Neural progenitor cell (in vitro differentiated cells): ENCODE measurements around the gene MAST2. TPM values are rescaled to one million over a fixed set of nuclear protein-coding genes. Genes with fewer than 3 reads are reported as not detected.

Experiments used
- DNase-seq: peaks from one replicate; pipeline ENCODE4 v3.0.0-alpha.2; 2016; ENCODE audit warnings: low spot score
- H2AFZ ChIP-seq: fragments of 200-600 bp; sonication (generic); replicated peaks from 2 replicates; pipeline ENCODE4 v1.6.1; 2016; ENCODE audit warnings: antibody characterized with exemption
- H3F3A ChIP-seq: fragments of 200-600 bp; sonication (generic); 2 replicates; pipeline ENCODE4 v1.6.1; 2016; ENCODE audit warnings: antibody characterized with exemption, low read depth
- H3K27ac ChIP-seq: fragments of 200-600 bp; sonication (generic); 2 replicates; pipeline ENCODE4 v1.5.1; 2016; ENCODE audit warnings: mild to moderate bottlenecking
- H3K27me3 ChIP-seq: fragments of 200-600 bp; sonication (generic); 2 replicates; pipeline ENCODE4 v1.6.1; 2016; ENCODE audit warnings: mild to moderate bottlenecking, moderate library complexity
- H3K36me3 ChIP-seq: fragments of 200-600 bp; sonication (generic); 2 replicates; pipeline ENCODE4 v1.5.1; 2016
- H3K4me1 ChIP-seq: fragments of 200-600 bp; sonication (generic); 2 replicates; pipeline ENCODE4 v1.6.1; 2016; ENCODE audit warnings: mixed run types
- H3K4me2 ChIP-seq: fragments of 200-600 bp; sonication (generic); 2 replicates; pipeline ENCODE4 v1.6.1; 2016
- H3K4me3 ChIP-seq: fragments of 200-600 bp; sonication (generic); 2 replicates; pipeline ENCODE4 v1.5.1; 2016
- H3K79me2 ChIP-seq: fragments of 200-600 bp; sonication (generic); 2 replicates; pipeline ENCODE4 v1.6.1; 2016; ENCODE audit warnings: low read depth
- H3K9ac ChIP-seq: fragments of 200-600 bp; sonication (generic); 2 replicates; pipeline ENCODE4 v1.6.1; 2016
- H3K9me3 ChIP-seq: fragments of 200-600 bp; sonication (generic); 2 replicates; pipeline ENCODE4 v1.5.1; 2016; ENCODE audit warnings: low read depth
- H4K20me1 ChIP-seq: fragments of 200-600 bp; sonication (generic); 2 replicates; pipeline ENCODE4 v1.6.1; 2016; ENCODE audit warnings: low read depth
- H3K27ac Mint-ChIP-seq: 3 replicates; pipeline ENCODE4 v1.8.0; 2021; ENCODE audit warnings: mixed read lengths
- H3K27me3 Mint-ChIP-seq: 2 replicates; pipeline ENCODE4 v1.8.0; 2022; ENCODE audit warnings: low read depth, mild to moderate bottlenecking, inconsistent platforms, moderate library complexity, mixed read lengths; ENCODE audit not compliant: insufficient read depth
- H3K36me3 Mint-ChIP-seq: 3 replicates; pipeline ENCODE4 v1.8.0; 2021; ENCODE audit warnings: mixed read lengths
- H3K4me1 Mint-ChIP-seq: 3 replicates; pipeline ENCODE4 v1.8.0; 2021; ENCODE audit warnings: mixed read lengths
- H3K4me3 Mint-ChIP-seq: 3 replicates; pipeline ENCODE4 v1.8.0; 2021; ENCODE audit warnings: mild to moderate bottlenecking, moderate library complexity, mixed read lengths
- H3K9me3 Mint-ChIP-seq: 3 replicates; pipeline ENCODE4 v1.8.0; 2020; ENCODE audit warnings: mixed read lengths
- EZH2 ChIP-seq: fragments of 200-600 bp; sonication (generic); IDR thresholded peaks from 2 replicates; pipeline ENCODE4 v1.6.1; 2017; ENCODE audit warnings: antibody characterized with exemption, mild to moderate bottlenecking, moderate library complexity
- EZH2phosphoT487 ChIP-seq: fragments of 200-600 bp; sonication (generic); IDR thresholded peaks from 2 replicates; pipeline ENCODE4 v1.6.1; 2017; ENCODE audit warnings: antibody characterized with exemption
- total RNA-seq: library from RNA; depleted of rRNA; stranded (reverse); fragments of >200 nt; gene quantifications from 2 replicates; pipeline ENCODE4 v1.2.3, GENCODE V29; 2015; ENCODE audit warnings: low replicate concordance
- TF ChIP-seq, protein P1 (sequence below): fragments of 200-600 bp; sonication (generic); IDR thresholded peaks from 2 replicates; pipeline ENCODE4 v1.5.1; 2017; ENCODE audit warnings: antibody characterized with exemption, mild to moderate bottlenecking

The MAST2 gene
- total RNA-seq, 1 donor from 2014 or later, result 5.5 TPM

GRCh38 chr1:45973121-45973520, 169.7 kb downstream of the MAST2 start:
- Histone ChIP-seq H3K4me3 (no peak overlapping the region), H3K79me2 (no peaks in the 10 kb centered on the region), H3K9ac (no peak overlapping the region), H3F3A (no peaks in the 10 kb centered on the region), H3K9me3 (no peaks in the 10 kb centered on the region), H4K20me1 (no peaks in the 10 kb centered on the region), H3K36me3 (no peaks in the 10 kb centered on the region), H2AFZ (no peak overlapping the region), H3K4me1 (no peaks in the 10 kb centered on the region), H3K27ac (no peak overlapping the region), H3K27me3 (no peaks in the 10 kb centered on the region), H3K4me2 (no peak overlapping the region)
- peaks cover 23% of the 10 kb centered on the region for H3K36me3 Mint-ChIP-seq
- peaks cover 6% of the 10 kb centered on the region for H3K9me3 Mint-ChIP-seq
- TF ChIP-seq, protein P1, sequence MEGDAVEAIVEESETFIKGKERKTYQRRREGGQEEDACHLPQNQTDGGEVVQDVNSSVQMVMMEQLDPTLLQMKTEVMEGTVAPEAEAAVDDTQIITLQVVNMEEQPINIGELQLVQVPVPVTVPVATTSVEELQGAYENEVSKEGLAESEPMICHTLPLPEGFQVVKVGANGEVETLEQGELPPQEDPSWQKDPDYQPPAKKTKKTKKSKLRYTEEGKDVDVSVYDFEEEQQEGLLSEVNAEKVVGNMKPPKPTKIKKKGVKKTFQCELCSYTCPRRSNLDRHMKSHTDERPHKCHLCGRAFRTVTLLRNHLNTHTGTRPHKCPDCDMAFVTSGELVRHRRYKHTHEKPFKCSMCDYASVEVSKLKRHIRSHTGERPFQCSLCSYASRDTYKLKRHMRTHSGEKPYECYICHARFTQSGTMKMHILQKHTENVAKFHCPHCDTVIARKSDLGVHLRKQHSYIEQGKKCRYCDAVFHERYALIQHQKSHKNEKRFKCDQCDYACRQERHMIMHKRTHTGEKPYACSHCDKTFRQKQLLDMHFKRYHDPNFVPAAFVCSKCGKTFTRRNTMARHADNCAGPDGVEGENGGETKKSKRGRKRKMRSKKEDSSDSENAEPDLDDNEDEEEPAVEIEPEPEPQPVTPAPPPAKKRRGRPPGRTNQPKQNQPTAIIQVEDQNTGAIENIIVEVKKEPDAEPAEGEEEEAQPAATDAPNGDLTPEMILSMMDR, result no peak
- TF ChIP-seq EZH2 (no peak), EZH2phosphoT487 (no peak)
- DNase-seq, result no peak
- H3K27me3 Mint-ChIP-seq, result no peaks in the 10 kb centered on the region
- no peak overlapping the region for H3K27ac Mint-ChIP-seq
- no peak overlapping the region for H3K4me3 Mint-ChIP-seq
- H3K4me1 Mint-ChIP-seq, result no peaks in the 10 kb centered on the region

- no peaks in the 10 kb centered on the region for H3K27me3 Mint-ChIP-seq
- no peak for DNase-seq
- peaks cover 18% of the 10 kb centered on the region for H3K36me3 Mint-ChIP-seq
- TF ChIP-seq, protein P1, result no peak
- no peak for TF ChIP-seq EZH2phosphoT487
- TF ChIP-seq EZH2, result no peak
- H3K4me3 ChIP-seq, result no peak overlapping the region
- H3K27ac ChIP-seq, result no peak overlapping the region
- no peaks in the 10 kb centered on the region for H3K36me3 ChIP-seq
- no peak overlapping the region for H3K4me3 Mint-ChIP-seq
- no peak overlapping the region for H3K9ac ChIP-seq
- H4K20me1 ChIP-seq, result no peaks in the 10 kb centered on the region
- no peak overlapping the region for H2AFZ ChIP-seq
- H3K9me3 Mint-ChIP-seq, result peaks cover 6% of the 10 kb centered on the region
- no peaks in the 10 kb centered on the region for H3F3A ChIP-seq
- no peaks in the 10 kb centered on the region for H3K79me2 ChIP-seq
- H3K4me1 Mint-ChIP-seq, result no peaks in the 10 kb centered on the region
- no peaks in the 10 kb centered on the region for H3K9me3 ChIP-seq
- H3K27ac Mint-ChIP-seq, result no peak overlapping the region
- no peaks in the 10 kb centered on the region for H3K4me1 ChIP-seq
- no peaks in the 10 kb centered on the region for H3K27me3 ChIP-seq
- H3K4me2 ChIP-seq, result no peak overlapping the region
Measured at GRCh38 chr1:45974541-45975269, 171.3 kb downstream of the MAST2 start.

- H3K27me3 ChIP-seq, result no peaks in the 10 kb centered on the region
- H3K4me2 ChIP-seq, result no peak overlapping the region
- no peaks in the 10 kb centered on the region for H4K20me1 ChIP-seq
- H3F3A ChIP-seq, result no peaks in the 10 kb centered on the region
- no peak for DNase-seq
- H3K79me2 ChIP-seq, result no peaks in the 10 kb centered on the region
- no peak overlapping the region for H3K9ac ChIP-seq
- Mint-ChIP-seq H3K4me3 (no peak overlapping the region), H3K4me1 (no peaks in the 10 kb centered on the region), H3K9me3 (no peaks in the 10 kb centered on the region), H3K27ac (no peak overlapping the region), H3K36me3 (peaks cover 13% of the 10 kb centered on the region), H3K27me3 (no peaks in the 10 kb centered on the region)
- no peaks in the 10 kb centered on the region for H3K4me1 ChIP-seq
- no peaks in the 10 kb centered on the region for H3K36me3 ChIP-seq
- H3K9me3 ChIP-seq, result no peaks in the 10 kb centered on the region
- H3K27ac ChIP-seq, result no peak overlapping the region
- no peak overlapping the region for H3K4me3 ChIP-seq
- no peak overlapping the region for H2AFZ ChIP-seq
- no peak for TF ChIP-seq EZH2phosphoT487
- no peak for TF ChIP-seq EZH2
- TF ChIP-seq, protein P1, result no peak
Measured at GRCh38 chr1:45976623-45977022, 173.2 kb downstream of the MAST2 start.
